GM21529 (cell line): ENCODE results near the gene CFAP46.
"Not testable (repeated sequence)": the region's sequence is repeated elsewhere in the genome, so short reads cannot be mapped to it uniquely, and the experiment has no call there.

Source experiments
- ATAC-seq: cut with Tn5 transposase; IDR thresholded peaks from one replicate; pipeline ENCODE4 v1.9.1; 2021; ENCODE audit not compliant: unreplicated experiment

The CFAP46 gene

DNA sequence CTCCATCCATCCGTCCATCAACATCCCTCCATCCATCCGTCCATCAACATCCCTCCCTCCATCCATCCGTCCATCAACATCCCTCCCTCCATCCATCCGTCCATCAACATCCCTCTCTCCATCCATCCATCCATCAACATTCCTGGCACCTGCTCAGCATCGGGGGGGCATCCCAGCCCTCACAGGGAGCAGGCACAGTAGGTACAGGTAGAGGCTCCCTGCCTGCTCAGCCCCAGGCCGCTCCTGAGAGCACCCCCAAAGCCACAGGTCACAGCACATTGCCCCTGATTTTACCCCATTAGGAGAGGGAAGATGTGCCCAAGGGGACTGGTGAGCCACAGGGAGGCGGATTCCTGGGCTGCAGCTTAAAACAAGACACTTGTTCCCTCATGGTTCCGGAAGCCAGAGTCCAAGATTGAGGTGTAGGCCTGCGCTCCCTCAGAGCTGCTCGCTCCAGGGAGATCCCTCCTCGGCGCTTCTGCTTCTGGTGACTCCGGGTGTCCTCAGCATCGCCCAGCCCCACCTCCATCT, 21.1 kb upstream of the CFAP46 start:
- ATAC-seq: no peak

DNA sequence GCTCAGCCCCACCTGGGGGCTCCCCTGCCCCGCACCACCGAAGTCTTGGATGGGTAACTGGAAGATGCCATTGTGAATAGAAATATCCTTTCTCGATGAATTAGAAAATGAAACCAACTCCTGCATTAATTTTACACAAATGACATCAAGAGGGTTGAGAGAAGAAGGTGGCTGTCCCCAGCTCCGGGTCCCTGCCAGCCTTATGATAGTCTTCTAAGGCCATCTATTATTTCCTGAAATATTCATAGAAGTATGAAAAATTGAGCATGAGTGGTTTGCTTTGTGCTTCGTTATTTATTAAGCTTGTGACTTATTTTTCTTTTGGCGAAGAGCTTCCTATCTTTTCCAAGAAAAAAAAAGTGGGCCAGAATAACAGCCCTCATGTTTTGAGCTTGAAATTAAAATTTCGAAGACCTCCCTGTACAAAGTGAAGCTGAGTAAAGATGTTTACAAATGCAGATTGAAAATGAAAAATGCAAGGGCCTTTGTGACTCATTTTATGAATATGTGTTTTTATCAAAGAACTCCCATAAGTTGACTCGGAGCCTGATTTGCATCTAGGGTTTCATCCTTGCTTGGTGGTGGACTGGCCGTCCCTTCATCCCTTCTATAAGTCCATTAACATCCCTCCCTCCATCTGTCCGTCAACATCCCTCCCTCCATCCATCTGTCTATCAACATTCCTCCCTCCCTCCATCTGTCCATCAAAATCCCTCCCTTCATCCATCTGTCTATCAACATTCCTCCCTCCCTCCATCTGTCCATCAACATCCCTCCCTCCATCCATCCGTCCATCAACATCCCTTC, 20.5 kb upstream of the CFAP46 start:
- ATAC-seq: peak; percentile 37

DNA sequence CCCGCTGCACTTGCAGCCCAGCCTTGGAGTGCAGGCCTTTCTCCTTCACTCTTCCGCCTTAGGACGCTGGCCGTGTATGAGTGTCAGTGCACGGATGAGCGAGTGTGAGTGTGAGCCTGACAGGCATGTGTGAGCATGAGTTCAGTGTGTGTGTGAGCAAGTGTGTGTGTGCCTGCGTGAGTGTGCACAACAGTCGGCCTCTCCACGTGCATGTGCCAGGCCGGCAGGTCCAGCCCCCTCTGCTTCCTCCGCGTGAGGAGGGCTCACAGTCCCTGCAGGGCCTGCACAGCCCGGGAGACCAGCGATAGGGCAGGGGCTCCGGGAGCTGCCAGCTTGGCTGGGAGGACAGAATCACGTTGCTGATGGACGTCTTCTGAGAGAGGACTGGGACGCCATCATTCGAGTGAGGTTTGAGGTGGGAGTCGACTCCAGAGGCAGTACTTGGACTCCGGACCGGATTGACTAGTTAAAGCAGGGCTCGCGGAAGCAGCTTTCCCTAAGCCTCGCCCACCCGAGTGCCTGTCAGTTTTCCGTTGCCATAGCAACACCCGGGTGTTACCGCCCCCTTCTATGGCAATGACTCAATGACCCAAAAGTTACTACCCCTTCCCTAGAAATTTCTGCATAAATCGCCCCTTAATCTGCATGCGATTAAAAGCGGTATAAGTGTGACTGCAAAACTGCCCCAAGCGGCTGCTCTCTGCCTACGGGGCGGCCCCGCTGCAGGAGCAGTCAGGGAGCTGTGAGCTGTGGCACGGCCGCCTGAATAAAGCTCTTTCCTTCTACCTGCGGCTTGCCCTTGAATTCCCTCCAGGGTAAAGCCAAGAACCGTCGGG, 19.6 kb upstream of the CFAP46 start:
- ATAC-seq: peak; percentile 57

DNA sequence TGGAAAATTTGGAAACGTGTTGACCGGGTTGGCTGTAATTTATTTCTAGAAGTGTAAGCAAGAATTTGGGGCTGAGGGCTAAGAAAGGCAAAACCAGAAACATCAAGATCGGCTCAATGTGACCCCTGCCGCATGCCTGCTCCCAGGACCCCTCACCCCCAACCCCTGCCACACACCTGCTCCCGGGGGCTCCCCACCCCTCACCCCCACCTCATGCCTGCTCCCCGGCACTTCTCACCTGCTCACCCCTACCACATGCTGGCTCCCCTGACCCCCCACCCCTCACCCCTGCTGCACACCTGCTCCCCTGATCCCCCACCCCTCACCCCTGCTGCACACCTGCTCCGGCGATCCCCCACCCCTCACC, 19.0 kb upstream of the CFAP46 start:
- no peak for ATAC-seq

DNA sequence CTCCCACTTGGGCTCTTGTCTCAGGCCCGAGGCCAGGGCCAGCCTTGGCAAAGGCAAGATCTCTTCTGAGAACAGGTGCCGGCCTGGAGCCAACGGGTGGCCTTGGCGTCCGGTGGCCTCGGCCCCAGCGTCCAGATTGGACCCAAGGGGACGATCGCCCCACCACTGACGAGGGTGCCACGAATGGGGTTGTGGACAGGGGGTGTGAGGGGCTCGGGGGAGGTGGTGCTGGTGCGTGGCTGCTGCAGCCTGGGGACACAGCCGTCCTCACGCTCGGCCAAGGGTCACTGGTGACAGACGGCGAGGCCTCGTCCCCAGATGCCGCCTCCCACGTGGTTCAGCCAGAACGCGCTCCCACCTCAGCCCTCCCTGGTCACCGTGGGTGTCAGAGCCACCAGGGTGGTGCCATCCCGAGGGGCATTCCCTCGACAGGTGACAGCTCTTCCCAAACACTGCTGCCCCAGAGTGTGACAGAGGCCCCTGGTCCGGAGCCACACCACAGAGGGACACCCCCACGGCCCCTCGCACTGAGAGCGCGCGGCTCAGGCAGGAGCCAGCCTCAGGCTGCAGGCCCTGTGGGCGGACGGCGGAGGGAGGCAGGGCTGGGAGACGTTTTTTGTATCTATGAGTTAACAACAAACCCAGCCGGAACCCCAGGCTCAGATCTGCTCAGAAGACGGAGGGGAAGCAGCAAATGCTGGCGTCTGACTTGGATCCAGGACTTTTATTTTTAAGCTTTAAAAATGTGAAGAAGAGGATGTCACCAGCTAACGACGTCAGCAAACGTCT, 18.5 kb upstream of the CFAP46 start:
- no peak for ATAC-seq

DNA sequence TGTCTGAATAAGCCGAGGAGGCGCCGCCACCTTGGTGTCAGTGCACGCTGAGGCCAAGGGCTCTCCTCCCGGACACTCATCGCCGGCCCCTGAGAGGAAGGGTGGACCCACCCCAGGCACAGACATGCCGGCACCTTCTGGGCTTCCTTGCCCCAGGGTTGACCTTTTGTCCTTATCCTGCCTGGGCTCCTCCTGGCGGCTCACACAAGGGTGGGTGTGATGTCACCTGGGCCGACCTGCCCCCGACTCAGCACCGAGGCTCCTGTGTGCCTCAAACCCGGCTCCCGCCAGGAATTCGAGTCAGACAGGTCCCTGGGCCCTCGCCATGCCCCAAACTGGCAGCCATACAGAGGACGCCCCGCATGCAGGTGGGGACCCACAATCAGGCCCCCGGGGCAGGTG, 17.7 kb upstream of the CFAP46 start:
- no peak for ATAC-seq

DNA sequence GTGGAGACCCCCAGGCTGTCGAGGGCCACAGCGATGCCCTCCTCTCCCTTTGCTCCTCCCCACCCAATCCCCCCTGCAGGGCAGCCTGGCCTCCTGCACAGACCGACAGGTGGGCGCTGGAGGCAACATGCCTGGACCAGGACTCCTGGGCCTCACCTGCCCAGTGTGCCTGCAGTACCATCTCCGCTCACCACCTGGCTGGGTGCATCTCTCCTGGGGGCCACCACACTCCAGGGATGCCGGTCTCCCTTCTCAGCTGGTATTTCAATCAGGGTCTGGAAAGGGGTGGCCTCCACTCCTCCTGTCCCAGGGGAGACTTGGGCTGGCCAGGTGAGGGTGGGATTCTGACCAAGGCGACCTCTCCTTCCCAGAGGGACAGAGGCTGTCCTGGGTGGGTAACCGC, 17.2 kb upstream of the CFAP46 start:
- no peak for ATAC-seq

DNA sequence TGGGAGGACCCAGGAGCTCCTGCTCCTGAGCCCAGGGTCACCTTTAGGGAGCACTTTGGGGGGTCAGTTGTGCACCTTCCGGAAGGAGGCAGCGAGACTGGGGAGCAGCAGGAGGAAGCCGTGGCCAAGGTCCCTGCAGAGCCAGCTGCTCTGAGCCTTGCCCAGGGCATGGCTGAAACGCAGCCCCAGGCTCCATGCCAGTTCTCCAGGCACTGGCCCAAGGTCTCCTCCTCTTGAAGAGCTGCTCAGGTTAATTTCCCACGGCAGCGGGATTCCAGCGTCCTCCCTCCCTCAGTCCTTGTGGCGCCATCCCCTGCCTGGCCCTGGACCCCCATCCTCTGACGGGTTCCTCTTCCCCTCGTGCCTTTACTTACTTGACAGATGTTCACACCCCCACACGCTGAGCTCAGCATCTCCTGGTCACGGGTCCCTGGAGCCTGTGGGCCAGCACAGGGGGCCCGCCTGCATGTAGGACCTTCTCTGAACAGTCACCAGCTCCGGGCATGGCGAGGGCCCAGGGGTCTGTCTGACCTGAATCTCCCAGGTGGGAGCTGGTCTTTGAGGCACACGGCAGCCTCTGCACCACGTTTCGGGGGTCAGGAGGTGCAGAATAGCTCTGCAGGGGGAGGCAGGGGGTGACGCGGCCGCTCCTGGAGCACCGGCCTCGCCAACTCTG, 16.7 kb upstream of the CFAP46 start:
- ATAC-seq: no peak

DNA sequence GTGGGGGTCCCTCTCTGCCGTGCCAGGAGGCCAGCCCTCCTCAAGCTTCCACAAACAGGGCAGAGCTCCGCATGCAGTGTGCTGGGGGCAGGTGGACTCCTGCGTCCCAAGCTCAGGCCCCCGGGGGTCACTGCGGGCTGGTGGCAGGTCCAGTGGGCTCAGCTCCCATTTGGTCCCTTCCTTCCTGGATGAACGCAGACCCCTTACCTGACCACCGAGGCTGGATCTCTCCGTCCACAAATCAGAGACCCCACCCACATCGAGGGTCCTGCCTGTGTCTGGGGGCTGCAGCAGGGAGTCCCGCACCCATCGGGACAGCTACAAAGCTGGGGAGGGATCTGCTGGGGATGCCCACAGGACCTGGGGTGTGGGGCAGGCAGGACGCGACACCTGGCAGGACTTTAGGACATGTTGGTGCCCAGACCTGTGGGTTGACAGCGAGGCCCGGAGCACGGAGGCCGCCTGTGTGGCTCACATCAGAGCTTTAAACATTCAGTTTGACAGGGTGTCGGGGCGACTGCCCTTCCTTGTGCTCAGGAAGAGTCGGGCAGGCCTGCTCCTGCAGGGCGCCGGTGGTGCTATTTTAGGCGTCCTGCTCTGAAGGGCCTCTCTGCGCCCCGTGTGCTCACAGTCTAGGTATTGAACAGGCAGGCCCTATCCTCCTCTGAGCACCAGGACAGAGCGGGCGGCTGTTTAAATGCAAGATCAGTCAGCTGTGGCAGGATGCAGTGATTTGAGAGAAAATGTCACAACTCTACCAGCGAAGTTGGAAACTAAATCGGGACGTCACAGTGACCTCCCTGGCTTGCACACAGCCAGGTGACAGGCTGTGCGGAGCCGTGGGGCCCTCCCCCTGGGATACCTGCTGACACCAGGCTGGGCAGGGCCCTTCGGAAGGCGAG, 15.9 kb upstream of the CFAP46 start:
- ATAC-seq: no peak

DNA sequence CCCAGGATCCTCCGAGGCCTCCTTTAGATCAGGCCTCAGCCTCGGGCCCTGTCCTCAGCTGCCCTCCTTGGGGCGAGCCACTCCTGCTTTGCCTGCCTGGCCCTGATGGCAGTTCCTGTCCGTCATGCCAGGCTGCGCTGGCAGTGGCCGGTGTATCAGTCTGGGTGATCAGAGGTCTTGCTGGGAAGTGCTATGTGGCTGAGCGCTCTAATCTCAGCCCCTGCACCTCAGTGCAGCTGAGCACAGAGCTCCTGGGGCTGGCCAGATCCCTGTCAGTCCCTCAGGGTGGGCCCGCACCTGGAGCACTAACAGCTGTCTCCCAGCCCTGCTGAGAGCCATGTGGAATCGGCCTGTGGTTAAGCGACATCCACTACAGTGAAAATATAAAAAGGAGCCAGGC, 14.8 kb upstream of the CFAP46 start:
- ATAC-seq: no peak

DNA sequence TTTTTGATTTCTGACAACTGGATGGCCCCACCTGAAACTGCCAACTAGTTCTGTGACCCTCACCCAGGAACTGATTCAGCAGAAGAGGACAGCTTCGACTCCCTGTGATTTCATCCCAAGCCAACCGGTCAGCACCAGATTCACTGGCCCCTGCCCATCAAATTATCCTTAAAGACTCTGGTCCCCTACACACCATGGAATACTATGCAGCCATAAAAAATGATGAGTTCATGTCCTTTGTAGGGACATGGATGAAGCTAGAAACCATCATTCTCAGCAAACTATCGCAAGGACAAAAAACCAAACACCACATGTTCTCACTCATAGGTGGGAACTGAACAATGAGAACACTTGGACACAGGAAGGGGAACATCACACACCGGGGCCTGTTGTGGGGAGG, 13.9 kb upstream of the CFAP46 start:
- ATAC-seq: not testable (repeated sequence)

DNA sequence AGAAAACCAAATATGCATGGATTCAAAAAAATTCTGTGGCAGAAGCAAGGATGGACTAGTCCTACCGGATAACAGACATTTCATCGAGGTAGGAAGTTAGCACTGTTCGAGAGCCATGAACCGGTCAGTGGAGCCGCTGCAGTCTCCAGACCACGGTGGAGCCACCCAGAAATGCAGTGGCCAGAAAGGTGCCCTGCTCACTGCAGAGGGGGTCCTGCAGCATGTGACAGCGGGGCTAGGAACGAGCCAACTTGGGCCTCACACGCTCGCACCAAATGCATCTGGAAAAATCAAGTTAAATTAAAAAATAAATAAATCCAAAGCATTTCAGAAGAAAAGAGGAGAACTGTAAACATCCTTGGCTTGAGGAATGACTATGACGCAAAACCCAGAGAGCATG, 13.1 kb upstream of the CFAP46 start:
- ATAC-seq: no peak

DNA sequence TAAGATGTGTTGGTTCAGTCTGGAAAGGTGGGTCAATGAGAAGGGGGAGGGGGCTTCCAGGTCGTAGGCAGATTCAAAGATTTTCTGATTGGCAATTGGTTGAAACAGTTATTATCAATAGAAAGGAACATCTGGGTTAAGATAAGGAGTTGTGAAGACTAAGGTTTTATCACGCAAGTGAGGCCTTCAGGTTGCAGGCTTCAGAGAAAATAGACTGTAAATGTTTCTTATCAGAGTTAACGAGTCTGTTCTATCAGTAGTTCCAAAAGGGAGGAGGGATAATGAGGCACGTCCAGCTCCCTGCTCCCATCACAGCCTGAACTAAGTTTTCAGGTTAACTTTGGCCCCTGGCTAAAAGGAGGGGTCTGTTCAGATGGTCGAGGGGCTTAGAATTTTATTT, 11.1 kb upstream of the CFAP46 start:
- ATAC-seq: no peak

DNA sequence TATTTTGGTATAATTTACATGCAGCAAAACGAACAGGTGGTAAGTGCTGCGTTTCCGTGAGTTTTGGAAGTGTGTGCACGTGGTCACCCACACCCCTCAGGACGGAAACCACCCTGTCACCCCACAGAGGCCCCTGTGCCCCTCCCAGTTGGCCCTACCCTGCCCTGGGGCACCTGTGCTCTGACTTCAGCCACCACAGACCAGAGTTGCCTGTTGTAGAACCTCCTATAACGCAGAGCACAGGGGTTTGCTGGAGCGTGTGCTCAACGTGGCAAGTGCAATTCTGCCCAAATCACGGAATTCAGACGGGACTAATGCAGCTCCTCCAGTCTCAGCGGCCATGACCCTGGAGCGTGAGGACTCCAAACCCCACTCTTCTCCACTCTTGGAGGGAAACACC, 9.6 kb upstream of the CFAP46 start:
- no peak for ATAC-seq

DNA sequence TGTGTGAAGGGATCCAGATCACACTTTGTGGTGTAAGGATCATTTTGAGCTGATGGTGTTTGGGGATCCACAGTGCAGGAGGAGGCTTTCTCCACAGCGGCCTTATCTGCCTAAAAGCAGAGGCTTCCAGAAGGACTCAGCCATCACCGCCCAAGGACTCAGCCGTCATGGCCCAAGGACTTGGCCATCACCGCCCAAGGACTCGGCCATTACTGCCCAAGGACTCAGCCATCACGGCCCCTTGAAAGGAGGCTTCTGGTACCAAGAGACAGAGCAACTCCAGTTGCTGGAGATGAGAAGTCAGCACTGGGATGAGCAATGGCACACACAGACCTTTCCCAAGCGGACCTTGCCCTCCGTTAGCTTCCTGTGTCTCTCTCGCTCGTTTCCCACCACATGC, 6.0 kb upstream of the CFAP46 start:
- no peak for ATAC-seq

DNA sequence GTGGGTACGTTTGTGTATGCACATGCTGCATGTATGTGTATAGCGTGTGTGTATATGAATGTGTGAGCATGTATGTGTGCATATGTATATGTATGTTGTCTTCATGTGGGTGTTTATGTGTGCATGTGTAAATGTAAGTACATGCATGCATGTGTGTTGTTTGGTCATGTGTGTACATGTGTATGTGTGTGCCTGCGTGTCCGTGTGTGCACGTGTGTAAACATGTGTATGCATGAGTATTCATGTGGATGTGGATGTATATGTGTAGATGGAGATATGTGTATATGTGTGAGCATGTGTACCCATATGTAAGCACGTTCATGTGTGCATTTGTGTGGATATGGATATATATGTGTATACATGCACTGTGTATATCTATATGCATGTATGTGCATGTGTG, 5.5 kb upstream of the CFAP46 start:
- ATAC-seq: no peak

DNA sequence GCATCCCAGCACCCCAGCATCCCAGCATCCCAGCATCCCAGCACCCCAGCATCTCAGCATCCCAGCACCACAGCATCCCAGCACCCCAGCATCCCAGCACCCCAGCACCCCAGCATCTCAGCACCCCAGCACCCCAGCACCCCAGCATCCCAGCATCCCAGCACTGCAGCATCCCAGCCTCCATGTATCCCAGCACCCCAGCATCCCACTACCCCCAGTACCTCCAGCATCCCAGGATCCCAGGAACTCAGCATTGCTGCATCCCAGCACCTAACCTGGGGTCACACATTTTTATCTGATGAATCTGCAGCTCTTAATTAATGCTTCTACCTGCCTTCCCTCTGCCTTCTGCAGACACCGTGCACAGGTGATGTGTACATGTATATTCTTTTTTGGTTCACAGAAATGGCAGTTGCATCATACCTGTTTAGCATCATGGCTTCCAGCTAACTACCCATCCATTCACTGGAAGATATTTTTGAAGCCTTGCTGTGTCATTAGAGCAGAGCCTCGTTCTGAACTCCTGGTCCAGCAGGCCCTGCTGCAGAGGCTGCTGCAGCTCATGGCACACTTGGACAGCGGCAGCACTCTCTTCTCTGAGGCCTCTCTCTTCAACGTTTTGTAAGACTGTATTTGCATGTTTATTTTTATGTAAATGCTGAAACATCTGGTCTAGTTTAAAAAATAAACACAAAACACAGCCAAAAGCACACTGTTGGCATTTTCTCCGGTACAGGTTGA, 4.6 kb upstream of the CFAP46 start:
- no peak for ATAC-seq

DNA sequence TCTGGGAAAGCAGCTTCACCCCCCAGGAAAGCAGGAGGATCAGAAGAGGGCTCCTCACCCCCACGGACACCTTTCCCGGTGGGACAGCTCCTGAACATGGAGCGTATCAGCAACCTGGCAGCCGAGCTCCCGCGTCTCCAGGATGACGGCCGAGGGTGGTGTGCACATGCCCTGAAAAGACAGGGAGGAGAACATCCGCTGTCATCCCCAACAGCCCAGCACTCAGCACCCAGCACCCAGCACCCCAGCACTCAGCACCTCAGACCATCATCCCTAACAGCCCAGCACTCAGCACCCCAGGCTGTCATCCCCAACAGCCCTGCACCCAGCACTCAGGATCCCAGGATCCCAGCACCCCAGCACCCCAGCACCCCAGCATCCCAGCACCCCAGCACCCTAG, 3.9 kb upstream of the CFAP46 start:
- ATAC-seq: no peak

DNA sequence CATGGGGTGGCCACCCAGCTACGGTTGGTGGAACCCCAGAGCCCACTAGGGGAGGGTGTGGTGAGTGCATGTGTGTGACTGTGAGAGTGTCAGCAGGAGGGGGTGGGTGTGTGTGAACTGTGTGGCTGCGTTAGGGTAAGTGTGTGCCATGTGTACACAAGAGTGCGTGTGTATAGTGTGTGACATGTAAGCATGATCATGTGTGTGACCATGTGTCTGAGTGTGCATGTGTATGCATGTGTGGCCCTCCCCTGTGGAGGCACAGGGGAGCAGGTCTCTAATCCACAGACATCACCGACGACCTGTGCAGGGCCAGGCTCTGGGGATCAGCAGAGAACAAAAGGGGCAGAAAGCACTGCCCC, 3.5 kb upstream of the CFAP46 start:
- ATAC-seq: no peak
